G401 (cell line): Measurements from ENCODE around the gene FBRS. TPM values are rescaled to one million over a fixed set of nuclear protein-coding genes. Genes with fewer than 3 reads are reported as not detected.

Experiments
- DNase-seq: peaks from one replicate; pipeline ENCODE4 v3.0.0-alpha.2; 2015; ENCODE audit warnings: low spot score
- in situ Hi-C: cut with HindIII; loops from 2 replicates; pipeline ENCODE4 v1.10.0; 2016; ENCODE audit warnings: low sequenced_read_pairs, mixed read lengths
- total RNA-seq: library from RNA; depleted of rRNA; stranded (reverse); fragments of >200 nt; shearing (Covaris generic); gene quantifications from 2 replicates; pipeline ENCODE4 v1.2.3, GENCODE V29; 2014

Gene FBRS
- total RNA-seq, 1 experiment from 2014 or later: 20.3 TPM

DNA sequence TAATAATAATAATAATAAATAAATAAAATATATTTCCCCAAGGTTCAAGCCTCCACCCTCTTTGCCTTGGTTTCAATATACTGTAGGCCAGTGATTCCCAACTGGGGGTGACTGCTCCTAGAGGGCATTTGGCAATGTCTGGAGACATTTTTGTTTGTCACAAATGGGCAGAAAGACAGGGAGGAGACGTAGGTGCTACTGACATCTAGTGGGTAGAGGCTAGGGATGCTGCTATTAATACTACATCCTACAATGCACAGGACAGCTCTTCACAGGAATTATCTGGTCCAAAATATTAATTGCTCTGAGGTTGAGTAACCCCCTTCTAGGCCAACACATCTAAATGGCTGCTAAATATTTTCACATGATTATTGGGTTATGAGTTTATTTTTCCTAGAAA is 20.3 kb upstream of the FBRS start:
- DNase-seq: peak; percentile 34
- in situ Hi-C loops: loop anchor here (25.0 kb wide), 1 partner anchor 226 kb away; the partner anchor contains the start of gene ZNF771

DNA sequence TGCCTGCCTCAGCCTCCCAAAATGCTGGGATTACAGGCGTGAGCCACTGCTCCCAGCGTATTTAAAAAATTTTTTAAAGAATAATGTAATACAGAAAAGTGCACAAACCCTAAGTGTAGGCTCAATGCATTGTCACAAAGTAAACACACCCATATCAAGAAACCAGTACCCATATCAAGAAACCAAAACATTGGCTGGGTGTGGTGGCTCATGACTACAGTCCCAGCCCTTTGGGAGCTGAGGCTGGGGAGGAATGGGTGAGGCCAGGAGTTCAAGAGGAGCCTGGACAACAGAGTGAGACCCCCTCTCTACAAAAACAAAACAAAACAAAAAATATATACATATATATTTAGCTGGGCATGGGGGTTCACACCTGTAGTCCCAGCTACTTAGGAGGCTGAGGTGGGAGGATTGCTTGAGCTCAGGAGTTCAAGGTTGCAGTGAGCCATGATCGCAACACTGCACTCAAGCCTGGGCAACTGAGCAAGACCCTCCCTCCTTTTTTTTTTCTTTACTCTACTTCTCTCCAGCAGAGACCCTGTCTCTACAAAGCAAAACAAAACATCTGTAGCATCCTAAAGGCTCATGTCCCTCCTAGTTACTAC is 16.8 kb upstream of the FBRS start:
- no peak for DNase-seq
- in situ Hi-C loops: loop anchor here (25.0 kb wide), 1 partner anchor 229 kb away; the partner anchor contains the start of gene ZNF771

DNA sequence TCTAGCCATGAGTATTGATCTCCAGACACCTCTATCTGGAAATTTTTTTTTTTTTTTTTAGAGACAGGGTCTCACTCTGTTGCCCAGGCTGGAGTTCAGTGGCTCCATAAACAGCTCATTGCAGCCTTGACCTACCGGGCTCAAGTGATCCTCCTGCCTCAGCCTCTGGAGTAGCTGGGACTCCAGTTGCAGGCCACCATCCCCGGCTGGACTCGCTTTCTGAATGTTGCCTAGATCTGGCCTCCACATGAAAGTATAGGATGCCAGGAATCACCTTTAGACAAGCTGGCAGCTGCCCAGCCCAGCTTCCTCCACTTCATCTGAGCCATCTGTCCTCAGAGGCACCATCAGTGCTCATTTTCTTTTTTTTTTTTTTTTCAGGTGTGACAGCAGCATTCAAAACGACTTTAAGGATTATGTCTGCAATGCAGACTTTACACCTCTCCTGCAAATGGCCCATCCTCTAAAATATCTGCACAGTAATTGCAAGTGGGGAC is 13.8 kb upstream of the FBRS start:
- DNase-seq: peak; percentile 95
- in situ Hi-C loops: loop anchor here (25.0 kb wide), 1 partner anchor 232 kb away; the partner anchor contains the start of gene ZNF771

DNA sequence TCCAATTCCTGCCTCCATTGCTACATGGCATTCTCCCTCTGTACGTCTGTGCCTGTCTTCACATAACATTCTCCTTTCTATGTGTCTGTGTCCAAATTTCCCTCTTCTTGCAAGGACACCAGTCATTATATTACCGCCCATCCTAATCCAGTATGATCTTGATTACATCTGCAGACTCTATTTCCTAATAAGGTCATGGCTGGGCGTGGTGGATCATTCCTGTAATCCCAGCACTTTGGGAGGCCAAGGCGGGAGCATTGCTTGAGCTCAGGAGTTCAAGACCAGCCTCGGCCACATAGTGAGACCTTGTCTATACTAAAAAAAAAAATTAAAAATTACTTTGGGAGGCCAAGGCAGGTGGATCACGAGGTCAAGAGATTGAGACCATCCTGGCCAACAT is 12.5 kb upstream of the FBRS start:
- in situ Hi-C loops: loop anchor here (25.0 kb wide), 1 partner anchor 233 kb away; the partner anchor contains the start of gene ZNF771
- DNase-seq: no peak

DNA sequence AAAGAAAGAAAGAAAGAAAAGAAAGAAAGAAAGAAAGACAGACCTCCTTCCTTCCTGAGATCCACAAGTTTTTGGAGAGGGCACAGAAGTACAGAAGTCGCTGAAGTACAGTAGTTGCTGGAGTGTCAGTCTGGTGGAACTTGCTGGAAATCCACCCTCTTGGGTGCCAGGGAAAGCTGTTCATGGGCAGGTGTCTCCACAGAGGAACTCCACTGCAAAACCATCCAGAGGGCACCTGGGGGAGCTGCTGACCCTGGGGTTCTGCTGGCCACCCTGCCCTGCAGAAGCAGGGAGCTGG is 11.0 kb upstream of the FBRS start:
- in situ Hi-C loops: loop anchor here (25.0 kb wide), 1 partner anchor 235 kb away; the partner anchor contains the start of gene ZNF771
- no peak for DNase-seq

DNA sequence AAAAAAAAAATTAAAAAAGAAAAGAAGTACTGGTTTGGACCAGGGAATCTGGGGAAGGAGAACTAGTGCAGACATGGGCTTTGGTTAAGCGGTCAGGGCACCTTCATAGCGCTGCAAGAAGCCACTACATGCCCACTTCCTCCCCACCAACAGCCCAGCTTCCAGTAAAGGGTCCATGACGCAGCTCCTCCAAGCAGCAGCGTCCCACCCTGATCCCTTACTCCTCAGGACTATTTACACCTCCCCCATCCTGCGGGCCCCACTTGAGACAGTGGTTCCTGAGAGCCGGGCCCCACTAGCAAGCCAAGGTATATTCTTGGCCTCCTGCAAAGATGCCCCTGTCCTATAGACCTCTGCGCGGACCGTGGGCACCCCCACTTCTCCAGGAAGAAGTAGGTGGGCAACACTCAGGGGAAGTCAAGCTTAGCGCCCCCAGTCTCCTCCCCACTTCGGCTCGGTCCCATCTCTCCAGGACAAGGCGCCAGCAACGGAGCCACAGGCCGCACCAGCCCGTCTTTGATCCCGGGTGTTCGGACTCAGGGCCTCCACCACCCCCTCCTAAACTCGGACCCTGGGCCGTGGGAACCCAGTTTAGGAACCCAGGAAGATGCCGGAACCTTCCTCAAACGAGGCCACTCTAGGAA is 8.4 kb upstream of the FBRS start:
- in situ Hi-C loops: loop anchor here (25.0 kb wide), 1 partner anchor 238 kb away; the partner anchor contains the start of gene ZNF771
- no peak for DNase-seq

DNA sequence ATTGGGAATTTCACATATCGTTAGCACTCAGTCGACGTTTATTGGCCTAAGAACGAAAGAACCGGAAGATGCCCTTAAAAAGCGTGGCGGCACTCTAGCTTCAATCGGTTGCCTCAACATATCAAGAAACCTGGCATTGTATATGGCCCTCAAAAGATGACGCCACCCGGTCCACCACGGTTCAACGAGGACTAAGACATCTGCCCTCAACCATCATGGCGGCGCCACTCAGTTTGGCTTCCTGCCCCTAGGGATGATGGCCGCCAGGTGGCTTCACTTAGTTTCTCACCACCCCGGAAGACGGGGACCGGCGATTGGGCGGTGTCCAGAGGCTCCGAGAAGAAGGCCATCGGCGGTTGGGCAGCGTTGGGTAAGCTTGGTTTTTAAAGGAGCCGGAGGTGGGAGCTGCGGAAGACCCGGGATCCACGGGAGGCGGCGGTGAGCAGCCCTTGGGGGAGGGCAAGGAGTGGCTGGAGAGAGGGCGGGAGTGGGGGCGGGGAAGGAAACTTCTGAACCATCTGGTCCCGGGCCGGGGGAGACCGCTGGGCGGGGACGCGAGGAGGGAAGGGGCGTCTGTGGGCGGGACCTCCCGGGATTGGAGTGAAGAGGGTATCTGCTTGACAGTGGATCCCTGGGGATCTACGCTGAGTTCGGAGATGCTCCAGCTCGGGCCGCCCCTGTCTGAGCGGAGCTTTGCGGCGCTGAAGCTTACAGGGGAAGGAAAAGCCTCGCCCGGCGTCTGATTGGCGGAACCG is 7.7 kb upstream of the FBRS start, which contains the start of gene PRR14:
TSS of gene PRR14 (plus strand) at position 592 of the 755 bp plus-strand sequence. CDS start 686 bp downstream, outside the sequence.
- in situ Hi-C loops: no loop called here
- DNase-seq: peak; percentile 99

GRCh38 chr16:30651124-30652004 is 6.9 kb upstream of the FBRS start:
- peak; percentile 46 for DNase-seq
- in situ Hi-C loops: no loop called here

DNA sequence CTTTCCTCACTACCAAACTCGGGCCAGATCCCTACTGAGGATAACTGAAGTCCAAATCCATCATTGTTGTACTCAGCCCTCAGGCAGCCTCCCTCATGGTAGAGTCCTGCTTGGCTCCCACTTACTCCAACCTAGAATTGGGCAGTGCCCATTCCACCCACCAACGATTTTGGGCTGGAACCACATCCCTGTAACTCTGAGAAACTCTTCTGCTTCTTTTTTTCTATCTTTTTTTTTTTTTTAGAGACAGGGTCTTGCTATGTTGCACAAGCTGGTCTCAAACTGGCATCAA is 6.3 kb upstream of the FBRS start:
- in situ Hi-C loops: no loop called here
- no peak for DNase-seq

DNA sequence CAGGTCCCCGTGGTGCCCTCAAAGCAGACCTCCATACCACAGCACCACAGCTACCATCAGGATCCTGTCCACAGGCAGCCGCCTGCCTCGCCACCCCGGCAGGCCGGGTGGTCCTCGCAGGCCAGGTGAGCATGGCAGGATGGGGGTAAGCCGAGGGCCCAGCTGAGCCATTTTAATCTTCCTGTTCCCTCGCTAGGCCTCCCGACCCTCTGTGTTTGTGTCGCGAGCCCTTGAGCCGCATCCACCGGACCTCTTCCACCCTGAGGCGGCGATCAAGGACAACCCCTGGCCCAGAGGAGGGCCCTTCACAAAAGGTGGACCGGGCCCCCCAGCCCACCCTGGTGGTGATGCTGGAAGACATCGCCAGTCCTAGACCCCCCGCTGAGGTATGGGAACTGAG is 5.5 kb upstream of the FBRS start:
- no peak for DNase-seq
- in situ Hi-C loops: no loop called here

- in situ Hi-C loops: no loop called here
Observed at GRCh38 chr16:30654856-30655255, 3.4 kb upstream of the FBRS start.

GRCh38 chr16:30655815-30656347 is 2.4 kb upstream of the FBRS start:
- no peak for DNase-seq
- in situ Hi-C loops: no loop called here

More at GRCh38 chr16:30654856-30655255, 3.4 kb upstream of the FBRS start:
- DNase-seq: no peak

- DNase-seq: no peak
- in situ Hi-C loops: no loop called here
Observed at GRCh38 chr16:30656388-30656787, 1.8 kb upstream of the FBRS start.

DNA sequence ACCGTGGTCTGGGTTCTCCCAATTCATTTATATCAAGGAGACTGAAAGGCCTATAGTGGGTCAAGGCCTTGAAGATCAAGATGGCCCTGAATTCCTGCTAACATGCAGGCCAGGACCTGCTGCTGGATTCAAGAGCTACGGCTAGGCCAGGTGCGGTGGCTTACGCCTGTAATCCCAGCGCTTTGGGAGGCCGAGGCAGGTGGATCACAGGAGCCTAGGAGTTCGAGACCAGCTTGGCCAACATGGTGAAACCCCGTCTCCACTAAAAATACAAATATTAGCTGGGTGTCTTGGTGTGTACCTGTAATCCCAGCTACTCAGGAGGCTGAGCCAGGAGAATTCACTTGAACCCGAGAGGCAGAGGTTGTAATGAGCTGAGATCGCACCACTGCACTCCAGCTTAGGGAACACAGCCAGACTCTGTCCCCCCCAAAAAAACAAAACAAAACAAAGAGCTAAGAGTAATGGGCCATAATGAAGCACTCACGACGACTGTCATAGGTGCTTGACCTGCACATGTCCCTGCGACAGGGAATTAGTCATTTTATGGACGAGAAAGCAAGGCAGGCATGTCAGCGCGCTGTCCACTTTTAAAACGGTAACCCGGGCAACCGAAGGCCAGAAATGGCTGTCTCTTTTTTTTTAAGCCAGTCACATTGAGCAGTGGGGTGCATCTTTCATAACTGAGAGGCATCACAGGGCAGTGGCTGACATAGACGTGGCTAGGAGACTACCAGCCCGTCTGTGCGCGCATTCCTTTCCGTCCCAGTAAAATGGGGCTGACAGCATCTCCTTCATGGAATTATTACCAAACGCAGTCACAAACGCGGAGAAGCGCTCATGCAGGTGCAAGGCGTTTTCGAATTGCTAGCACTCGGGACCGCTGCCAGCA is 1.0 kb upstream of the FBRS start:
- in situ Hi-C loops: no loop called here
- no peak for DNase-seq

DNA sequence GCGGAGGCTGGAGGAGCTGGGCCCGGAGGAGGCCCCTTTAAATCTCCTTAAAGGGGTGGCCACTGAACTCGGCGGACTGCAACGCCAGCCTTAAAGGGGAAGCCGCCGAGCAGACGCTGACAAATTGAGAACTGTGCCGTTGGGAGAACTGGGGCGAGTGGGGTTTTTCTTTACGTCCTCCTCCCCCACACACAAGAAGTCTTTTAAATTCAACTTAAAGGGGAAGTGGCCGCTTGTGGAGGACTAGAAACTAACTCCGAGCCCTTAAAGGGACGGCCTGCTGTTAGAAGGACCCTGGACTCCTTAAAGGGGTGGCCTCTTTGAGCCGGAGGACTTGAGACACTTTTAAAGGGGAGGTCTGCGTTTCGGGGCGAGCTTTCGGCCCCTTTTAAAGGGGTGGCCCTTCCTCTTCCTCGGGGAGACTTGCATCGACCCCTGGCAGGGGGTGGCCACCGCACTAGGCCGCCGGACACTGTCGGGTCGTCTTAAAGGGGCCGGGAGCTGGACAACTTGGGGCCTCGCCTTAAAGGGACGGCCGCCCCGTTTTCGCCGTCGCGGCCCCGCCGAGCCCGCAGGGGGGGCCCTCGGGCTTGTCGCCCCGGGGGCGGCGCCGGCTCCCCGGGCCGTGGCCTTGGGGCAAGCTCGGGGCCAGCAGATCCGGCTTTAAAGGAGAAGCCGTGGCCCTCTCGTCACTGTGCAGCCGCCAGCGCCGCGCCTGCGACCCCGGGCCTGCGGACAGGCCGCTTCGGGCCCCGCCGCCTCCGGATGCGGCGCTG is 688 bp downstream of the FBRS start:
- in situ Hi-C loops: no loop called here
- peak; percentile 98 for DNase-seq

GRCh38 chr16:30659507-30660423 is 1.5 kb downstream of the FBRS start:
- in situ Hi-C loops: no loop called here
- DNase-seq: no peak
